IPS DF 19.7 (cell line): ENCODE results near the gene DHRS7B.

Experiments
- DNase-seq: peaks from one replicate; pipeline ENCODE4 v3.0.0-alpha.2; 2013; ENCODE audit warnings: low read depth, low spot score

DHRS7B gene

GRCh38 chr17:21157586-21158370 is 31.0 kb downstream of the DHRS7B start:
- DNase-seq: no peak

- no peak for DNase-seq
These were observed 33.6 kb downstream of the DHRS7B start for GRCh38 chr17:21160401-21160800.

- DNase-seq: no peak
These were observed 35.0 kb downstream of the DHRS7B start for GRCh38 chr17:21161498-21162393.

GRCh38 chr17:21162394-21162775 is 35.6 kb downstream of the DHRS7B start:
- DNase-seq: no peak

- DNase-seq: no peak
These were observed 36.3 kb downstream of the DHRS7B start for GRCh38 chr17:21163101-21163500.

GRCh38 chr17:21164216-21164615 is 37.5 kb downstream of the DHRS7B start:
- no peak for DNase-seq

GRCh38 chr17:21164620-21165019 is 37.9 kb downstream of the DHRS7B start:
- DNase-seq: no peak

- no peak for DNase-seq
These were observed 39.3 kb downstream of the DHRS7B start for GRCh38 chr17:21165922-21166594.

GRCh38 chr17:21166595-21167210 is 39.9 kb downstream of the DHRS7B start:
- no peak for DNase-seq

- no peak for DNase-seq
These were observed 40.5 kb downstream of the DHRS7B start for GRCh38 chr17:21167303-21167702.

- DNase-seq: no peak
These were observed 41.7 kb downstream of the DHRS7B start for GRCh38 chr17:21168555-21168865.

GRCh38 chr17:21169496-21169895 is 42.7 kb downstream of the DHRS7B start:
- DNase-seq: no peak

GRCh38 chr17:21170809-21171208 is 44.0 kb downstream of the DHRS7B start:
- DNase-seq: no peak

GRCh38 chr17:21171309-21171922 is 44.7 kb downstream of the DHRS7B start:
- DNase-seq: no peak

GRCh38 chr17:21171970-21172510 is 45.3 kb downstream of the DHRS7B start:
- no peak for DNase-seq

GRCh38 chr17:21172846-21173245 is 46.1 kb downstream of the DHRS7B start:
- no peak for DNase-seq

- no peak for DNase-seq
These were observed 46.8 kb downstream of the DHRS7B start for GRCh38 chr17:21173543-21173942.

- no peak for DNase-seq
These were observed 47.4 kb downstream of the DHRS7B start for GRCh38 chr17:21174186-21174585.

GRCh38 chr17:21174713-21175112 is 47.9 kb downstream of the DHRS7B start:
- no peak for DNase-seq

- DNase-seq: no peak
These were observed 50.1 kb downstream of the DHRS7B start for GRCh38 chr17:21176773-21177395.

GRCh38 chr17:21177401-21177800 is 50.6 kb downstream of the DHRS7B start:
- no peak for DNase-seq
